HepG2 (cell line): ENCODE results near the gene WNT2B. TPM values are rescaled to one million over a fixed set of nuclear protein-coding genes. Genes with fewer than 3 reads are reported as not detected.

Source experiments
- ATAC-seq: fragments of 200-7000 bp; cut with Tn5 transposase; 3 replicates; pipeline ENCODE4 v1.9.1; 2020; ENCODE audit warnings: mild to moderate bottlenecking, moderate library complexity
- BruUV-seq: library from RNA; stranded (reverse); fragments of 400-500 nt; replicated peaks from 2 replicates; lab custom pipeline; 2021; lab: Mats Ljungman, UMichigan
- CTCF ChIA-PET: fragments of 300-600 bp; formaldehyde crosslinking; extraction: SDS; loops from one replicate; lab custom pipeline; 2021; ENCODE audit warnings: low total read pairs, inconsistent platforms, low intra/inter-chr PET ratio; lab: Yijun Ruan, JAX
- POLR2A ChIA-PET: fragments of 350-600 bp; sonication (Branson Sonifier 250); formaldehyde crosslinking; loops from one replicate; lab custom pipeline; 2020; ENCODE audit warnings: antibody characterized with exemption, inconsistent platforms; lab: Yijun Ruan, JAX
- DNase-seq: peaks from one replicate; pipeline ENCODE4 v3.0.0-alpha.2; 2015; ENCODE audit warnings: low spot score
- FAIRE-seq: peaks from 3 replicates; lab custom pipeline; 2011; peaks lifted over from hg19 to GRCh38; lab: Jason Lieb, UNC
- H2AFZ ChIP-seq: one replicate; pipeline ENCODE4 v1.6.1; 2011; ENCODE audit warnings: low read length, inconsistent platforms
- H3K27ac ChIP-seq: fragments of 300-600 bp; 3 replicates; pipeline ENCODE4 v1.8.0; 2011; ENCODE audit warnings: mixed run types, mild to moderate bottlenecking, mixed read lengths, low read length, inconsistent platforms; ENCODE audit not compliant: insufficient read depth; ENCODE audit errors: extremely low read length
- H3K27me3 ChIP-seq, 2 experiments: fragments of 200-600 bp in 1 of 2; 2 replicates in 1 of 2; 3 replicates in 1 of 2; pipeline versions ENCODE4 v1.6.0 to v1.8.0; 2011; ENCODE audit warnings: low read length in 2 of 2, mild to moderate bottlenecking in 2 of 2, moderate library complexity in 2 of 2, inconsistent platforms in 1 of 2; ENCODE audit not compliant: insufficient read depth in 2 of 2, control insufficient read depth in 1 of 2
- H3K36me3 ChIP-seq, 2 experiments: fragments of 200-600 bp in 1 of 2; replicated peaks in 1 of 2; 2 replicates in 1 of 2; 3 replicates in 1 of 2; pipeline versions ENCODE4 v1.5.1 to v1.8.0; 2011; ENCODE audit warnings: low read length in 2 of 2, inconsistent platforms in 1 of 2; ENCODE audit not compliant: insufficient read depth in 2 of 2, control insufficient read depth in 1 of 2
- H3K4me1 ChIP-seq: 2 replicates; pipeline ENCODE4 v1.5.1; 2012; ENCODE audit warnings: low read length, inconsistent platforms; ENCODE audit not compliant: insufficient read depth
- H3K4me2 ChIP-seq: 2 replicates; pipeline ENCODE4 v1.6.0; 2011; ENCODE audit warnings: low read depth, low read length, inconsistent platforms
- H3K4me3 ChIP-seq, 3 experiments: fragments of 200-600 bp in 1 of 3; sonication (generic), shearing (Covaris generic) in 1 of 3; replicated peaks in 1 of 3; 2 replicates each; pipeline ENCODE4 v1.5.1; 2011 to 2016; ENCODE audit warnings: low read length in 3 of 3, inconsistent platforms in 2 of 3, low read depth in 2 of 3, mild to moderate bottlenecking in 2 of 3, control low read depth in 1 of 3, mixed read lengths in 1 of 3; ENCODE audit not compliant: insufficient read depth in 1 of 3
- H3K79me2 ChIP-seq: one replicate; pipeline ENCODE4 v1.6.1; 2011; ENCODE audit warnings: low read length, inconsistent platforms; ENCODE audit not compliant: insufficient read depth
- H3K9ac ChIP-seq: 2 replicates; pipeline ENCODE4 v1.6.0; 2011; ENCODE audit warnings: mild to moderate bottlenecking, low read depth, low read length, inconsistent platforms; ENCODE audit not compliant: insufficient read depth
- H3K9me3 ChIP-seq: 2 replicates; pipeline ENCODE4 v1.5.1; 2012; ENCODE audit warnings: mild to moderate bottlenecking, low read length
- H4K20me1 ChIP-seq: 2 replicates; pipeline ENCODE4 v1.6.0; 2011; ENCODE audit warnings: inconsistent platforms, mild to moderate bottlenecking, low read length, moderate library complexity; ENCODE audit not compliant: insufficient read depth
- CHCHD3 ChIP-seq: sonication (generic); formaldehyde crosslinking; IDR thresholded peaks from 2 replicates; pipeline ENCODE4 v1.8.0; 2022; ENCODE audit warnings: mild to moderate bottlenecking, missing genetic modification reagents, moderate library complexity
- ZNF468 ChIP-seq: sonication (generic); formaldehyde crosslinking; IDR thresholded peaks from 2 replicates; pipeline ENCODE4 v1.8.0; 2022; ENCODE audit warnings: mild to moderate bottlenecking, moderate library complexity, missing genetic modification reagents
- ZNF672 ChIP-seq: sonication (generic); formaldehyde crosslinking; IDR thresholded peaks from 2 replicates; pipeline ENCODE4 v1.8.1; 2022; ENCODE audit warnings: missing genetic modification reagents
- WGBS: methylation state at CpG from one replicate; pipeline ENCODE4 v1.1.6; 2017; ENCODE audit warnings: low lambda C conversion rate; 5-methylcytosine and 5-hydroxymethylcytosine counted together
- in situ Hi-C: cut with HindIII; loops from 2 replicates; pipeline ENCODE4 v1.10.0; 2017; ENCODE audit warnings: low pct_unique_long_range_greater_than_20kb; ENCODE audit not compliant: extremely low pct_ligation_motif_present
- intact Hi-C: fragments of 100-400 bp; cut with micrococcal nuclease; formaldehyde crosslinking; loops from one replicate; pipeline ENCODE4 v1.10.0; 2022; ENCODE audit not compliant: unreplicated experiment
- polyA plus RNA-seq, 8 experiments: library from polyadenylated mRNA; depleted of rRNA in 3 of 8; stranded (reverse) in 7 of 8; unstranded in 1 of 8; fragments of >200 nt; fragmentation: Illumina TruSeq in 4 of 8; extraction: Trizol in 4 of 8; gene quantifications; 2 replicates each; pipeline versions ENCODE4 v1.2.1 to v1.2.3, GENCODE V29; 2011 to 2016; ENCODE audit warnings: low read depth in 4 of 8, missing spikeins in 1 of 8, mixed read lengths in 1 of 8; ENCODE audit not compliant: insufficient read depth in 1 of 8
- total RNA-seq, 5 experiments: library from RNA; depleted of rRNA; stranded (reverse); fragments of >200 nt; fragmentation: Illumina TruSeq; extraction: Trizol; gene quantifications; 2 replicates each; pipeline ENCODE4 v1.2.3, GENCODE V29; 2016; ENCODE audit warnings: low read depth in 1 of 5
- TF ChIP-seq, protein P1 (sequence below): sonication (generic); formaldehyde crosslinking; conservative IDR thresholded peaks from 2 replicates; pipeline ENCODE4 v1.4.0; 2020; ENCODE audit warnings: mild to moderate bottlenecking, missing genetic modification reagents, moderate library complexity
- TF ChIP-seq, protein P2 (sequence below): sonication (generic); formaldehyde crosslinking; IDR thresholded peaks from 2 replicates; pipeline ENCODE4 v1.5.1; 2020; ENCODE audit warnings: mild to moderate bottlenecking, missing genetic modification reagents, moderate library complexity

WNT2B gene
- total and polyA plus RNA-seq, 2 of the 13 experiments (the other 11 are each of a cell fraction or from before 2014, with no cell fraction given) = 0.11 to 0.32 TPM

GRCh38 chr1:112565800-112566199 lies 57.0 kb downstream of the WNT2B start:
- no peak overlapping the region for H3K9ac ChIP-seq
- no peaks in the 10 kb centered on the region for H3K27me3 ChIP-seq
- no peak for FAIRE-seq
- WGBS = 92% methylated on average over 1 of the region's 1 CpG
- no peaks in the 10 kb centered on the region for H3K4me1 ChIP-seq
- no peaks in the 10 kb centered on the region for H3K9me3 ChIP-seq
- 0 out of 5 replicates have a peak, but pooled peaks cover 0 to 2% of the 10 kb centered on the region in 2 experiments for H3K36me3 ChIP-seq
- H2AFZ ChIP-seq = no peak overlapping the region
- POLR2A ChIA-PET = no interaction called here
- H4K20me1 ChIP-seq = no peaks in the 10 kb centered on the region
- in situ Hi-C loops = no loop called here
- H3K79me2 ChIP-seq = no peaks in the 10 kb centered on the region
- ATAC-seq = no peak
- DNase-seq = no peak
- no peak overlapping the region for H3K4me2 ChIP-seq
- H3K4me3 ChIP-seq = no peak overlapping the region
- H3K27ac ChIP-seq = no peak overlapping the region
- TF ChIP-seq CHCHD3 (CRISPR knock-in tag) (no peak), ZNF468 (no peak), ZNF672 (CRISPR knock-in tag) (no peak)
- TF ChIP-seq, protein P1, sequence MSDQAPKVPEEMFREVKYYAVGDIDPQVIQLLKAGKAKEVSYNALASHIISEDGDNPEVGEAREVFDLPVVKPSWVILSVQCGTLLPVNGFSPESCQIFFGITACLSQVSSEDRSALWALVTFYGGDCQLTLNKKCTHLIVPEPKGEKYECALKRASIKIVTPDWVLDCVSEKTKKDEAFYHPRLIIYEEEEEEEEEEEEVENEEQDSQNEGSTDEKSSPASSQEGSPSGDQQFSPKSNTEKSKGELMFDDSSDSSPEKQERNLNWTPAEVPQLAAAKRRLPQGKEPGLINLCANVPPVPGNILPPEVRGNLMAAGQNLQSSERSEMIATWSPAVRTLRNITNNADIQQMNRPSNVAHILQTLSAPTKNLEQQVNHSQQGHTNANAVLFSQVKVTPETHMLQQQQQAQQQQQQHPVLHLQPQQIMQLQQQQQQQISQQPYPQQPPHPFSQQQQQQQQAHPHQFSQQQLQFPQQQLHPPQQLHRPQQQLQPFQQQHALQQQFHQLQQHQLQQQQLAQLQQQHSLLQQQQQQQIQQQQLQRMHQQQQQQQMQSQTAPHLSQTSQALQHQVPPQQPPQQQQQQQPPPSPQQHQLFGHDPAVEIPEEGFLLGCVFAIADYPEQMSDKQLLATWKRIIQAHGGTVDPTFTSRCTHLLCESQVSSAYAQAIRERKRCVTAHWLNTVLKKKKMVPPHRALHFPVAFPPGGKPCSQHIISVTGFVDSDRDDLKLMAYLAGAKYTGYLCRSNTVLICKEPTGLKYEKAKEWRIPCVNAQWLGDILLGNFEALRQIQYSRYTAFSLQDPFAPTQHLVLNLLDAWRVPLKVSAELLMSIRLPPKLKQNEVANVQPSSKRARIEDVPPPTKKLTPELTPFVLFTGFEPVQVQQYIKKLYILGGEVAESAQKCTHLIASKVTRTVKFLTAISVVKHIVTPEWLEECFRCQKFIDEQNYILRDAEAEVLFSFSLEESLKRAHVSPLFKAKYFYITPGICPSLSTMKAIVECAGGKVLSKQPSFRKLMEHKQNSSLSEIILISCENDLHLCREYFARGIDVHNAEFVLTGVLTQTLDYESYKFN (CRISPR knock-in tag) = no peak
- TF ChIP-seq, protein P2, sequence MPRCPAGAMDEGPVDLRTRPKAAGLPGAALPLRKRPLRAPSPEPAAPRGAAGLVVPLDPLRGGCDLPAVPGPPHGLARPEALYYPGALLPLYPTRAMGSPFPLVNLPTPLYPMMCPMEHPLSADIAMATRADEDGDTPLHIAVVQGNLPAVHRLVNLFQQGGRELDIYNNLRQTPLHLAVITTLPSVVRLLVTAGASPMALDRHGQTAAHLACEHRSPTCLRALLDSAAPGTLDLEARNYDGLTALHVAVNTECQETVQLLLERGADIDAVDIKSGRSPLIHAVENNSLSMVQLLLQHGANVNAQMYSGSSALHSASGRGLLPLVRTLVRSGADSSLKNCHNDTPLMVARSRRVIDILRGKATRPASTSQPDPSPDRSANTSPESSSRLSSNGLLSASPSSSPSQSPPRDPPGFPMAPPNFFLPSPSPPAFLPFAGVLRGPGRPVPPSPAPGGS (CRISPR knock-in tag) = no peak
- no TSS peak for BruUV-seq
- intact Hi-C loops = no loop called here
- CTCF ChIA-PET = no interaction called here
